K562 (cell line): Measurements from ENCODE around the gene ARHGEF38. TPM values are rescaled to one million over a fixed set of nuclear protein-coding genes. Genes with fewer than 3 reads are reported as not detected.

ENCODE experiments used
- ATAC-seq: fragments of 200-7000 bp; cut with Tn5 transposase; 3 replicates; pipeline ENCODE4 v1.9.1; 2020; ENCODE audit warnings: moderate library complexity
- BruUV-seq: library from RNA; stranded (reverse); fragments of 400-500 nt; replicated peaks from 2 replicates; lab custom pipeline; 2021; lab: Mats Ljungman, UMichigan
- CTCF ChIA-PET: fragments of 300-600 bp; formaldehyde crosslinking; extraction: SDS; loops from one replicate; lab custom pipeline; 2021; ENCODE audit warnings: low intra/inter-chr PET ratio; lab: Yijun Ruan, JAX
- POLR2A ChIA-PET: fragments of 300-600, 350-650 bp; sonication (Branson Sonifier 250); formaldehyde crosslinking; extraction: SDS; loops from one replicate; lab custom pipeline; 2021; ENCODE audit warnings: antibody characterized with exemption, inconsistent platforms; lab: Yijun Ruan, JAX
- DNase-seq, 4 experiments: peaks; one replicate each; pipeline versions ENCODE4 v3.0.0 to v3.0.0-alpha.2; 2011 to 2018; ENCODE audit warnings: low spot score in 3 of 4, mixed read lengths in 3 of 4; ENCODE audit errors: extremely low read depth in 1 of 4
- FAIRE-seq: peaks from 2 replicates; lab custom pipeline; 2011; peaks lifted over from hg19 to GRCh38; lab: Jason Lieb, UNC
- H2AFZ ChIP-seq: 2 replicates; pipeline ENCODE4 v1.6.0; 2011; ENCODE audit warnings: low read depth, low read length, control low read depth, inconsistent platforms
- H3K27ac ChIP-seq: fragments of 200-600 bp; 3 replicates; pipeline ENCODE4 v1.8.0; 2011; ENCODE audit warnings: low read depth, mild to moderate bottlenecking, control low read depth, inconsistent platforms, low read length, moderate library complexity, mixed read lengths; ENCODE audit errors: extremely low read depth
- H3K27me3 ChIP-seq, 2 experiments: fragments of 300-600 bp in 1 of 2; 2 replicates in 1 of 2; 3 replicates in 1 of 2; pipeline versions ENCODE4 v1.6.0 to v1.8.0; 2011; ENCODE audit warnings: inconsistent platforms in 2 of 2, low read length in 2 of 2, mild to moderate bottlenecking in 1 of 2, mixed read lengths in 1 of 2, moderate library complexity in 1 of 2; ENCODE audit not compliant: control insufficient read depth in 2 of 2, insufficient read depth in 2 of 2
- H3K36me3 ChIP-seq: fragments of 300-600 bp; 3 replicates; pipeline ENCODE4 v1.8.0; 2011; ENCODE audit warnings: mild to moderate bottlenecking, low read length, inconsistent platforms; ENCODE audit not compliant: control insufficient read depth, insufficient read depth
- H3K4me1 ChIP-seq, 2 experiments: fragments of 200-600 bp in 1 of 2; replicated peaks in 1 of 2; 2 replicates in 1 of 2; 3 replicates in 1 of 2; pipeline versions ENCODE4 v1.5.1 to v1.8.0; 2011; ENCODE audit warnings: inconsistent platforms in 2 of 2, low read length in 2 of 2, mild to moderate bottlenecking in 1 of 2, mixed read lengths in 1 of 2, moderate library complexity in 1 of 2; ENCODE audit not compliant: control insufficient read depth in 2 of 2, insufficient read depth in 2 of 2
- H3K4me2 ChIP-seq: 2 replicates; pipeline ENCODE4 v1.6.1; 2011; ENCODE audit warnings: low read length, control low read depth, inconsistent platforms, mixed read lengths; ENCODE audit not compliant: insufficient read depth
- H3K4me3 ChIP-seq: fragments of 200-600 bp; sonication (generic), shearing (Covaris generic); 2 replicates; pipeline ENCODE4 v1.5.1; 2016; ENCODE audit warnings: control low read depth, inconsistent platforms
- H3K79me2 ChIP-seq: fragments of 200-600 bp; 3 replicates; pipeline ENCODE4 v1.8.0; 2011; ENCODE audit warnings: low read length, inconsistent platforms; ENCODE audit not compliant: control insufficient read depth, insufficient read depth
- H3K9ac ChIP-seq, 2 experiments: 2 replicates each; pipeline versions ENCODE4 v1.6.0 to v1.6.1; 2011; ENCODE audit warnings: low read depth in 2 of 2, low read length in 2 of 2, control low read depth in 1 of 2, inconsistent platforms in 1 of 2, mild to moderate bottlenecking in 1 of 2, mixed read lengths in 1 of 2; ENCODE audit not compliant: insufficient read depth in 1 of 2
- H3K9me1 ChIP-seq: one replicate; pipeline ENCODE4 v1.6.0; 2011; ENCODE audit warnings: inconsistent platforms, mild to moderate bottlenecking, low read length, moderate library complexity; ENCODE audit not compliant: control insufficient read depth, insufficient read depth
- H3K9me3 ChIP-seq: replicated peaks from 2 replicates; pipeline ENCODE4 v1.5.1; 2011; ENCODE audit warnings: low read depth, low read length, inconsistent platforms; ENCODE audit not compliant: control insufficient read depth, insufficient read depth
- H4K20me1 ChIP-seq: replicated peaks from 2 replicates; pipeline ENCODE4 v1.6.1; 2011; ENCODE audit warnings: low read length, inconsistent platforms, mixed read lengths; ENCODE audit not compliant: control insufficient read depth, insufficient read depth
- ARHGAP35 ChIP-seq: fragments of 450-650 bp; IDR thresholded peaks from 2 replicates; pipeline ENCODE4 v1.6.1; 2018; ENCODE audit not compliant: partially characterized antibody
- CSDE1 ChIP-seq, 2 experiments: fragments of 450-650 bp; IDR thresholded peaks; 2 replicates each; pipeline ENCODE4 v1.6.1; 2016; ENCODE audit warnings: mild to moderate bottlenecking in 1 of 2
- HDAC6 ChIP-seq: IDR thresholded peaks from 2 replicates; pipeline ENCODE4 v1.6.1; 2012; ENCODE audit warnings: low read depth, mild to moderate bottlenecking, control low read depth, inconsistent platforms, low read length, moderate library complexity
- IRF2 ChIP-seq: sonication (generic); formaldehyde crosslinking; IDR thresholded peaks from 2 replicates; pipeline ENCODE4 v1.8.1; 2022; ENCODE audit warnings: mild to moderate bottlenecking, missing genetic modification reagents
- POLR2A ChIP-seq: fragments of 450-650 bp; conservative IDR thresholded peaks from 2 replicates; pipeline ENCODE4 v1.6.1; 2016
- PTTG1 ChIP-seq: fragments of 450-650 bp; IDR thresholded peaks from 2 replicates; pipeline ENCODE4 v1.6.1; 2016; ENCODE audit warnings: low read depth, mild to moderate bottlenecking, missing genetic modification characterization, missing compliant biosample characterization
- SRF ChIP-seq, 2 experiments: fragments of 250-450, 450-650 bp in 1 of 2; sonication (Bioruptor Pico) in 1 of 2; sonication (generic) in 1 of 2; formaldehyde crosslinking; IDR thresholded peaks; 2 replicates each; pipeline versions ENCODE4 v1.5.0 to v1.5.1; 2020 to 2022; ENCODE audit warnings: mild to moderate bottlenecking in 1 of 2, missing genetic modification reagents in 1 of 2
- ZBTB17 ChIP-seq: fragments of 450-650 bp; formaldehyde crosslinking; IDR thresholded peaks from 2 replicates; pipeline ENCODE4 v1.4.0; 2020; ENCODE audit warnings: mild to moderate bottlenecking
- ZNF134 ChIP-seq: fragments of 250-450 bp; sonication (Bioruptor Pico); conservative IDR thresholded peaks from 2 replicates; pipeline ENCODE4 v1.4.0; 2020
- ZNF551 ChIP-seq: fragments of 250-450 bp; sonication (Bioruptor Pico); IDR thresholded peaks from 2 replicates; pipeline ENCODE4 v1.5.0; 2021; ENCODE audit warnings: mild to moderate bottlenecking, moderate library complexity
- WGBS: fragments of 100-300 bp; shearing (Covaris generic); methylation state at CpG from one replicate; pipeline ENCODE4 v1.1.6; 2016; ENCODE audit warnings: low coverage, mixed read lengths; ENCODE audit not compliant: insufficient coverage; ENCODE audit errors: missing lambda C conversion rate; 5-methylcytosine and 5-hydroxymethylcytosine counted together
- in situ Hi-C: fragments of 300-500 bp; cut with MboI; formaldehyde crosslinking; loops from 4 replicates; pipeline ENCODE4 v1.15.0; 2018; ENCODE audit warnings: inconsistent platforms, mixed read lengths
- intact Hi-C: fragments of 100-400 bp; cut with micrococcal nuclease; formaldehyde crosslinking; loops from 2 replicates; pipeline ENCODE4 v1.14.2; 2022
- polyA plus RNA-seq, 8 experiments: library from polyadenylated mRNA; depleted of rRNA in 4 of 8; stranded (reverse) in 5 of 8; unstranded in 3 of 8; fragments of >200 nt; fragmentation: Nextera tagmentation in 2 of 8; fragmentation: Illumina TruSeq in 1 of 8; extraction: Ambion mirVana in 2 of 8; extraction: Trizol in 1 of 8; gene quantifications; 2 replicates each; pipeline versions ENCODE4 v1.2.1 to v1.2.3, GENCODE V29; 2011 to 2014; ENCODE audit warnings: inconsistent platforms in 1 of 8, missing spikeins in 1 of 8
- total RNA-seq, 7 experiments: library from RNA; depleted of rRNA in 6 of 7; stranded (reverse); fragments of >200 nt in 6 of 7; fragmentation: Illumina TruSeq in 2 of 7; extraction: Trizol in 2 of 7; gene quantifications; 2 replicates each; pipeline versions ENCODE4 v1.2.1 to v1.2.3, GENCODE V29; 2011 to 2021; ENCODE audit warnings: low replicate concordance in 1 of 7
- TF ChIP-seq, protein P1 (sequence below): fragments of 250-450 bp; sonication (Bioruptor Pico); IDR thresholded peaks from 2 replicates; pipeline ENCODE4 v1.5.1; 2021; ENCODE audit warnings: mild to moderate bottlenecking

ARHGEF38 gene
- total and polyA plus RNA-seq, 9 of the 15 experiments (the other 6 are each of a cell fraction or from before 2014, with no cell fraction given) = 0.17 TPM; not detected in 8

DNA sequence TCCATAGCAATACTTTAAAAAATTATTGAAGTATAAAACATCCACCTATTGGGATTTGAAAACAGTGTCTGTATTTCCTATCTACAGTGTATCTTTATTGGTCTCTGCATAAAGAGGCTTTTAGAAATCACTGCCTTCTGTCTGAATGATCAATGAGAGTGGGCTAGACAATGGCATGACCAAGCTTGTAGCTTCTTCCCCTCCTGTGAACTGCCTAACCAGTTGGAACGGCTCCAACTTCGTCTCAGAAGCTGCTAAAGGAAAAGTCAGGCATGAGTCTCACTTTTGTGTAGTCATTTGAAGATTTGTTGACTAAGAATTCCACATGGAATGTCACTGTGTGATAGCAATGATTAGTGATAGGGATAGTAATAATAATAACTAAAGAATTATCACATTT is 91.8 kb downstream of the ARHGEF38 start (continued):
- TF ChIP-seq ARHGAP35 (no peak), ZNF551 (CRISPR knock-in tag) (no peak), SRF (CRISPR knock-in tag; IDR thresholded peaks at IDR 0.05) (no peak), ZBTB17 (CRISPR knock-in tag) (no peak), CSDE1 (IDR thresholded peaks at IDR 0.05) (no peak), HDAC6 (no peak), PTTG1 (tag) (no peak), POLR2A (no peak), IRF2 (CRISPR knock-in tag) (no peak)
- TF ChIP-seq, protein P1, sequence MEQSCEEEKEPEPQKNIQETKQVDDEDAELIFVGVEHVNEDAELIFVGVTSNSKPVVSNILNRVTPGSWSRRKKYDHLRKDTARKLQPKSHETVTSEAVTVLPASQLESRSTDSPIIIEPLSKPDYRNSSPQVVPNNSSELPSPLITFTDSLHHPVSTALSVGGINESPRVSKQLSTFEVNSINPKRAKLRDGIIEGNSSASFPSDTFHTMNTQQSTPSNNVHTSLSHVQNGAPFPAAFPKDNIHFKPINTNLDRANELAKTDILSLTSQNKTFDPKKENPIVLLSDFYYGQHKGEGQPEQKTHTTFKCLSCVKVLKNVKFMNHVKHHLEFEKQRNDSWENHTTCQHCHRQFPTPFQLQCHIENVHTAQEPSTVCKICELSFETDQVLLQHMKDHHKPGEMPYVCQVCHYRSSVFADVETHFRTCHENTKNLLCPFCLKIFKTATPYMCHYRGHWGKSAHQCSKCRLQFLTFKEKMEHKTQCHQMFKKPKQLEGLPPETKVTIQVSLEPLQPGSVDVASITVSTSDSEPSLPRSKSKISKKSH = no peak

DNA sequence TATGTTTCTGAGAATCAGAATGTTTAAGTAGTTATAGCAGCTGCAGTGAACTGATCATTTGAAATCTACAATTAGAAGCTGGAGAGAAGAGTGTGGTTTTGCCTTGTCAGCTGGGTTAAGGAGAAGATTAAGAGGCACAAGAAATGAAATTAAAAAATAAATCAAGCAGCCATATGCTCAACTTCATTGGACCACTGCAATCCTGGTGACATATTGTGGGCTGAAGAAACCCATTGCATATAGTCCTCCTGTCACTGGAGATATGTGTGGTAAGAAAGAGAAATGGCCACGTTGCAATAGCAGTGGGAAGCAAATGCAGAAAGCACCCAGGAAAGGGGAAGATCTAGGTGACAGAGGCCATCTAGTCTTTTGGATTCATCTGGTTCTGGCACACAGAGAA is 93.0 kb downstream of the ARHGEF38 start:
- H3K4me3 ChIP-seq = no peak overlapping the region
- no peak overlapping the region for H3K9ac ChIP-seq
- 0% methylated on average over 1 of the region's 1 CpG for WGBS
- no peaks in the 10 kb centered on the region for H3K27me3 ChIP-seq
- FAIRE-seq (no peak), ATAC-seq (no peak)
- no peak for TF ChIP-seq ZNF134
- TF ChIP-seq, all 486 proteins: peak for 0
- Histone ChIP-seq H3K27ac (no peak overlapping the region), H3K79me2 (no peaks in the 10 kb centered on the region), H3K9me1 (no peaks in the 10 kb centered on the region), H3K9me3 (no peaks in the 10 kb centered on the region), H3K4me1 (no peaks in the 10 kb centered on the region; a peak in 1 of 5 replicates), H2AFZ (no peak overlapping the region), H4K20me1 (no peaks in the 10 kb centered on the region), H3K4me2 (no peak overlapping the region), H3K36me3 (no peaks in the 10 kb centered on the region)
- ChIA-PET POLR2A (no interaction called here), CTCF (no interaction called here)
- BruUV-seq = no TSS peak
- DNase-seq = no peak
- intact Hi-C loops = no loop called here
- in situ Hi-C loops = no loop called here
